Caco-2 (cell line): Measurements from ENCODE around the gene TARBP2. TPM values are rescaled to one million over a fixed set of nuclear protein-coding genes. Genes with fewer than 3 reads are reported as not detected.

Experiments
- BruUV-seq: library from RNA; stranded (reverse); fragments of 400-500 nt; replicated peaks from 2 replicates; lab custom pipeline; 2021; lab: Mats Ljungman, UMichigan
- CTCF ChIA-PET: fragments of 300-600 bp; sonication (Branson Sonifier 250); formaldehyde crosslinking; loops from one replicate; lab custom pipeline; 2022; ENCODE audit warnings: antibody characterized with exemption; lab: Charles Lee
- POLR2A ChIA-PET: fragments of 300-600 bp; sonication (Branson Sonifier 250); formaldehyde crosslinking; loops from one replicate; lab custom pipeline; 2022; ENCODE audit warnings: antibody characterized with exemption; lab: Charles Lee
- DNase-seq, 2 experiments: peaks; one replicate each; pipeline versions ENCODE4 v3.0.0 to v3.0.0-alpha.2; 2020 to 2022
- H3K27me3 ChIP-seq: replicated peaks from 2 replicates; pipeline ENCODE4 v1.6.0; 2011; ENCODE audit warnings: low read length; ENCODE audit not compliant: control insufficient read depth, insufficient read depth
- H3K36me3 ChIP-seq: 2 replicates; pipeline ENCODE4 v1.5.1; 2011; ENCODE audit warnings: low read length; ENCODE audit not compliant: control insufficient read depth, insufficient read depth
- H3K4me1 ChIP-seq: fragments of 250-450 bp; sonication (Bioruptor Pico); 2 replicates; pipeline ENCODE4 v1.5.1; 2020; ENCODE audit warnings: mild to moderate bottlenecking
- H3K4me3 ChIP-seq: 2 replicates; pipeline ENCODE4 v1.5.1; 2011; ENCODE audit warnings: low read depth, mild to moderate bottlenecking, control low read depth, low read length
- H3K9me3 ChIP-seq: fragments of 250-450 bp; sonication (Bioruptor Pico); 2 replicates; pipeline ENCODE4 v1.5.1; 2020; ENCODE audit warnings: mild to moderate bottlenecking, moderate library complexity
- H3K27ac Mint-ChIP-seq: one replicate; pipeline ENCODE4 v1.8.0; 2022; ENCODE audit warnings: mixed read lengths; ENCODE audit not compliant: unreplicated experiment
- H3K27me3 Mint-ChIP-seq: one replicate; pipeline ENCODE4 v1.8.0; 2022; ENCODE audit warnings: mixed read lengths; ENCODE audit not compliant: insufficient read depth, unreplicated experiment
- H3K36me3 Mint-ChIP-seq: one replicate; pipeline ENCODE4 v1.8.0; 2022; ENCODE audit warnings: mild to moderate bottlenecking, mixed read lengths; ENCODE audit not compliant: insufficient read depth, unreplicated experiment
- H3K4me1 Mint-ChIP-seq: one replicate; pipeline ENCODE4 v1.8.0; 2022; ENCODE audit warnings: low read depth, mixed read lengths; ENCODE audit not compliant: unreplicated experiment
- H3K4me3 Mint-ChIP-seq: one replicate; pipeline ENCODE4 v1.8.0; 2022; ENCODE audit warnings: mild to moderate bottlenecking, moderate library complexity, mixed read lengths; ENCODE audit not compliant: unreplicated experiment
- H3K9me3 Mint-ChIP-seq: one replicate; pipeline ENCODE4 v1.8.0; 2022; ENCODE audit warnings: mixed read lengths; ENCODE audit not compliant: unreplicated experiment
- intact Hi-C: fragments of 100-400 bp; cut with micrococcal nuclease; formaldehyde crosslinking; loops from one replicate; pipeline ENCODE4 v1.10.0; 2022; ENCODE audit not compliant: unreplicated experiment
- total RNA-seq: library from RNA; stranded (reverse); gene quantifications from 2 replicates; pipeline ENCODE4 v1.2.3, GENCODE V29; 2022
- TF ChIP-seq, protein P1 (sequence below), 2 experiments: fragments of 200-600 bp in 1 of 2; IDR thresholded peaks; 1 replicate in 1 of 2; 2 replicates in 1 of 2; pipeline versions ENCODE4 v1.5.1 to v1.8.0; 2011 to 2022; ENCODE audit warnings: antibody characterized with exemption in 1 of 2, control low read depth in 1 of 2, inconsistent platforms in 1 of 2, low read depth in 1 of 2, low read length in 1 of 2, mild to moderate bottlenecking in 1 of 2, moderate library complexity in 1 of 2; ENCODE audit not compliant: insufficient read depth in 1 of 2, severe bottlenecking in 1 of 2, unreplicated experiment in 1 of 2

The TARBP2 gene
- total RNA-seq, 1 experiment from 2014 or later, result 50.7 TPM

DNA sequence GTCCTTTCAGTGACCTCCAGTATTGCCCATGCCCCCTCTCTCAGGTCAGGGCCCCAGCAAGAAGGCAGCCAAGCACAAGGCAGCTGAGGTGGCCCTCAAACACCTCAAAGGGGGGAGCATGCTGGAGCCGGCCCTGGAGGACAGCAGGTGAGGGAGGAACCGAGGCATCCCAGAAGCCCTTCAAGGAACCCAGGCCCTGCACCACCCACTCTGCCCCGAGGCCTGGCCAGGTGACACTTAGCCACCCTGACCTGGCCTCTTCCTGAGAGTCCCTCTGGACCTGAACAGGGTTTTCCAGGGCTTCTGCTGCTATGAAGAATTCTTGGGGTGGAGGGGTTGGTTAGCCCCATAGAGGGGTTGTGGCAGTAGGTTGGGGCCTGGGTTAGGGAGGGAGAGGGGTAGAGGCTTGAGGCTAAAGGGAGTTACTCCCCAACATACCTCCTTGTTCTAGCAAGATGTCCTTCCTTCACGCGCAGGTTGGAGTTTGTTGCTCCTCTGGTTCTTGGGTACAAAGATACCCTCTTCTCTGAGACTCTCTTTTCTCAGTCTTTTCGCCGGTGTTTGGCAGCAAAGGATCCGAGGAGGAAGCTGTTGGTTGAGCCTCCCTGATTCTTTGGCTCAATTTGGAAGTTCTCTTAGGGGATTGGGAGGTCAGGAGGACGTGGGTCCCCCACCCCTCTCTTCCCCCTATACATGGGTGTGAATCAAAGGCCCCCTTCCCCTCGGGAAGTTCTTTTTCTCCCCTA lies 2.1 kb downstream of the TARBP2 start:
- H3K4me3 Mint-ChIP-seq, result no peak overlapping the region
- Histone ChIP-seq H3K9me3 (no peaks in the 10 kb centered on the region), H3K27me3 (no peaks in the 10 kb centered on the region), H3K36me3 (peaks cover 2% of the 10 kb centered on the region), H3K4me3 (no peak overlapping the region), H3K4me1 (peaks cover 7% of the 10 kb centered on the region; the same call in 1 of the 2 replicates)
- peaks cover 39% of the 10 kb centered on the region for H3K36me3 Mint-ChIP-seq
- H3K9me3 Mint-ChIP-seq, result no peaks in the 10 kb centered on the region
- CTCF ChIA-PET, result no interaction called here
- H3K27me3 Mint-ChIP-seq, result no peaks in the 10 kb centered on the region
- intact Hi-C loops, result no loop called here
- TF ChIP-seq, protein P1, sequence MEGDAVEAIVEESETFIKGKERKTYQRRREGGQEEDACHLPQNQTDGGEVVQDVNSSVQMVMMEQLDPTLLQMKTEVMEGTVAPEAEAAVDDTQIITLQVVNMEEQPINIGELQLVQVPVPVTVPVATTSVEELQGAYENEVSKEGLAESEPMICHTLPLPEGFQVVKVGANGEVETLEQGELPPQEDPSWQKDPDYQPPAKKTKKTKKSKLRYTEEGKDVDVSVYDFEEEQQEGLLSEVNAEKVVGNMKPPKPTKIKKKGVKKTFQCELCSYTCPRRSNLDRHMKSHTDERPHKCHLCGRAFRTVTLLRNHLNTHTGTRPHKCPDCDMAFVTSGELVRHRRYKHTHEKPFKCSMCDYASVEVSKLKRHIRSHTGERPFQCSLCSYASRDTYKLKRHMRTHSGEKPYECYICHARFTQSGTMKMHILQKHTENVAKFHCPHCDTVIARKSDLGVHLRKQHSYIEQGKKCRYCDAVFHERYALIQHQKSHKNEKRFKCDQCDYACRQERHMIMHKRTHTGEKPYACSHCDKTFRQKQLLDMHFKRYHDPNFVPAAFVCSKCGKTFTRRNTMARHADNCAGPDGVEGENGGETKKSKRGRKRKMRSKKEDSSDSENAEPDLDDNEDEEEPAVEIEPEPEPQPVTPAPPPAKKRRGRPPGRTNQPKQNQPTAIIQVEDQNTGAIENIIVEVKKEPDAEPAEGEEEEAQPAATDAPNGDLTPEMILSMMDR (IDR thresholded peaks at IDR 0.05; ENCODE audit: insufficient read depth in 1 of 2, low read depth in 1 of 2, low read length in 1 of 2, severe bottlenecking in 1 of 2, unreplicated experiment in 1 of 2), result no peak
- peaks cover 24% of the 10 kb centered on the region for H3K4me1 Mint-ChIP-seq
- no peak overlapping the region for H3K27ac Mint-ChIP-seq
- POLR2A ChIA-PET, result no interaction called here
- no peak for DNase-seq
- BruUV-seq, result no TSS peak

DNA sequence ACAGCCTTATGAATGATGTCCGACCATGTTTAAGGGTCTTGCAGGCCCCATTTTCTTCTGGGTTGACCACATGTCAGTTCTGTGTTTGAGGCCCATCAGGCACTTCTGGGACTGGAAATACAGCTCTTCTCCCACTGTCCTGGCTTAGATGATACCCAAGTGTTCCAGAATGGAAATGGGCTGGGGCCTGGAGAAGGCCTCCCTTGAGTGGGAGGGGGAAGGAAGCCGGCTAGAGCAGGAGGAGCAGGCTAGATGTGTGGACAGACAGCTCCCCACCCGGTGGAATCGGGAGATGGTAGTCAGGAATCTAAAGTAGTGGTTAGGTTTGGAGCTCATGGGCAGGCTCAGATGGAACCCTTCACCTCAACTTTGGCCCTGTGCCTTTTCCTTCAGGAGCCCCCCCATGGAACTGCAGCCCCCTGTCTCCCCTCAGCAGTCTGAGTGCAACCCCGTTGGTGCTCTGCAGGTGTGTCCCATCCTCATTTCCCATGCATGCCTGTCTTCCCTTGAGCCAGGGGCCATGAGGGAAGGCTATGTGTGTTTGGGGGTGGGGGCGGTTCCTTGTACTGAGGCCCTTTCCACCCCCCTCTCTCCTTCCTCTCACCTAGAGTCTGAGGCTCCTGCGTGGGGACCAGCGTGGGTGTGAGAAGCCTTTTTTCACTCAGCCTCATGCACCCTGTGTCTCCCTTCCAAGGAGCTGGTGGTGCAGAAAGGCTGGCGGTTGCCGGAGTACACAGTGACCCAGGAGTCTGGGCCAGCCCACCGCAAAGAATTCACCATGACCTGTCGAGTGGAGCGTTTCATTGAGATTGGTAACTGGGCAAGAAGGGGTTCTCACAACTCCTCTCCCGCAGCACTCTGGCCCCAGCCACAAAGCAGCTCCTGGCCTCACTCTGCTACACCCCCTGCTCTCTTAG lies 3.2 kb downstream of the TARBP2 start:
- TF ChIP-seq, protein P1 (IDR thresholded peaks at IDR 0.05; ENCODE audit: insufficient read depth in 1 of 2, low read depth in 1 of 2, low read length in 1 of 2, severe bottlenecking in 1 of 2, unreplicated experiment in 1 of 2), result no peak
- no peak overlapping the region for H3K4me3 ChIP-seq
- BruUV-seq, result no TSS peak
- Mint-ChIP-seq H3K4me3 (no peak overlapping the region), H3K9me3 (no peaks in the 10 kb centered on the region), H3K27me3 (no peaks in the 10 kb centered on the region), H3K36me3 (peaks cover 33% of the 10 kb centered on the region), H3K4me1 (peaks cover 15% of the 10 kb centered on the region), H3K27ac (no peak overlapping the region)
- DNase-seq, result no peak
- POLR2A ChIA-PET, result no interaction called here
- intact Hi-C loops, result no loop called here
- CTCF ChIA-PET, result no interaction called here
- H3K9me3 ChIP-seq, result no peaks in the 10 kb centered on the region
- H3K4me1 ChIP-seq, result peaks cover 7% of the 10 kb centered on the region; the same call in 1 of the 2 replicates
- H3K36me3 ChIP-seq, result peaks cover 2% of the 10 kb centered on the region
- no peaks in the 10 kb centered on the region for H3K27me3 ChIP-seq

DNA sequence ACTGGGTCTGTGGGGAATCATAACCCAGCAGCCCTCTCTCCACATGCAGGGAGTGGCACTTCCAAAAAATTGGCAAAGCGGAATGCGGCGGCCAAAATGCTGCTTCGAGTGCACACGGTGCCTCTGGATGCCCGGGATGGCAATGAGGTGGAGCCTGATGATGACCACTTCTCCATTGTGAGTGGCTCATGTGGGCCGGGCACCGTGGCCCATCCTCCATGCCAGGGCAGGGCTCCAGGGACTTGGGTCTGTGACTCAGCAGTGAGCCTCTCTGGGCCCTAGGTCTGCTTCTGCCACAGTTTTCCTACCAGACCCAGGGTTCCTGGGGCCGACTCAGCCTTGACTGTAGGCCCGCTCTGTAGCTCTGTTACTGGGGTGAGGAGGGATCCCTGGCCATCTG lies 4.0 kb downstream of the TARBP2 start:
- ChIA-PET POLR2A (no interaction called here), CTCF (no interaction called here)
- Histone ChIP-seq H3K4me1 (peaks cover 2% of the 10 kb centered on the region; the same call in 1 of the 2 replicates), H3K36me3 (peaks cover 2% of the 10 kb centered on the region), H3K9me3 (no peaks in the 10 kb centered on the region), H3K4me3 (no peak overlapping the region), H3K27me3 (no peaks in the 10 kb centered on the region)
- H3K27me3 Mint-ChIP-seq, result no peaks in the 10 kb centered on the region
- peaks cover 10% of the 10 kb centered on the region for H3K4me1 Mint-ChIP-seq
- TF ChIP-seq, protein P1 (IDR thresholded peaks at IDR 0.05; ENCODE audit: insufficient read depth in 1 of 2, low read depth in 1 of 2, low read length in 1 of 2, severe bottlenecking in 1 of 2, unreplicated experiment in 1 of 2), result no peak
- intact Hi-C loops, result no loop called here
- no peak overlapping the region for H3K27ac Mint-ChIP-seq
- no peak overlapping the region for H3K4me3 Mint-ChIP-seq
- H3K36me3 Mint-ChIP-seq, result peaks cover 33% of the 10 kb centered on the region
- DNase-seq, result no peak
- BruUV-seq, result no TSS peak
- H3K9me3 Mint-ChIP-seq, result no peaks in the 10 kb centered on the region
